ENCODE measurements around the gene GCNT2.

The GCNT2 gene

GRCh38 chr6:10552270-10552810 is 31.2 kb downstream of the GCNT2 start:
- no peak for TF ChIP-seq CTCF (IDR thresholded peaks at IDR 0.05; ENCODE audit: low read depth, low read length)
- H3K4me3 ChIP-seq (ENCODE audit: low read depth, low read length): no peak overlapping the region

GRCh38 chr6:10553871-10554270 is 32.7 kb downstream of the GCNT2 start:
- no peak for TF ChIP-seq CTCF (IDR thresholded peaks at IDR 0.05; ENCODE audit: low read depth, low read length)

GRCh38 chr6:10554826-10555225 is 33.7 kb downstream of the GCNT2 start:
- no peak for TF ChIP-seq CTCF (IDR thresholded peaks at IDR 0.05; ENCODE audit: low read depth, low read length)
- H3K4me3 ChIP-seq (ENCODE audit: low read depth, low read length): no peak overlapping the region

More at GRCh38 chr6:10553871-10554270, 32.7 kb downstream of the GCNT2 start:
- H3K4me3 ChIP-seq (ENCODE audit: low read depth, low read length): no peak overlapping the region

GRCh38 chr6:10555625-10556309 is 34.6 kb downstream of the GCNT2 start:
- H3K4me3 ChIP-seq (ENCODE audit: low read depth, low read length): peak overlapping the region; percentile 33
- no peak for TF ChIP-seq CTCF (IDR thresholded peaks at IDR 0.05; ENCODE audit: low read depth, low read length)

- no peak overlapping the region for H3K4me3 ChIP-seq (ENCODE audit: low read depth, low read length)
- TF ChIP-seq CTCF (IDR thresholded peaks at IDR 0.05; ENCODE audit: low read depth, low read length): no peak
Observed at GRCh38 chr6:10556589-10556988, 35.4 kb downstream of the GCNT2 start.

- H3K4me3 ChIP-seq (ENCODE audit: low read depth, low read length): no peak overlapping the region
- TF ChIP-seq CTCF (IDR thresholded peaks at IDR 0.05; ENCODE audit: low read depth, low read length): no peak
Observed at GRCh38 chr6:10556992-10557391, 35.8 kb downstream of the GCNT2 start.

GRCh38 chr6:10557913-10558312 is 36.8 kb downstream of the GCNT2 start:
- no peak for TF ChIP-seq CTCF (IDR thresholded peaks at IDR 0.05; ENCODE audit: low read depth, low read length)
- H3K4me3 ChIP-seq (ENCODE audit: low read depth, low read length): no peak overlapping the region
